Measurements from ENCODE around the gene CSN1S1.

CSN1S1 gene

GRCh38 chr4:69994782-69995181 lies 63.9 kb downstream of the CSN1S1 start:
- H3K27me3 ChIP-seq (ENCODE audit: insufficient read depth, low read length, poor library complexity): no peaks in the 10 kb centered on the region
- H3K9ac ChIP-seq (ENCODE audit: low read length): no peak overlapping the region
- no peaks in the 10 kb centered on the region for H3K79me1 ChIP-seq (ENCODE audit: low read length)
- no peak overlapping the region for H3K56ac ChIP-seq (ENCODE audit: low read length)
- no peak overlapping the region for H3K4ac ChIP-seq (ENCODE audit: low read depth, low read length)
- no peak overlapping the region for H2BK15ac ChIP-seq (replicated peaks; ENCODE audit: low read depth)
- WGBS (ENCODE audit: extremely low coverage, insufficient coverage, low lambda C conversion rate): no CpG with 5 or more reads among the region's 5 CpGs
- H3K4me1 ChIP-seq (ENCODE audit: control insufficient read depth, low read depth, low read length): no peaks in the 10 kb centered on the region
- no peaks in the 10 kb centered on the region for H3K36me3 ChIP-seq (ENCODE audit: control insufficient read depth, insufficient read depth, low read length)
- H3K18ac ChIP-seq (ENCODE audit: low read length): no peak overlapping the region
- H2BK5ac ChIP-seq (ENCODE audit: low read length): no peak overlapping the region
- H3K79me2 ChIP-seq (ENCODE audit: control insufficient read depth, insufficient read depth, low read length): no peaks in the 10 kb centered on the region
- H3K27ac ChIP-seq (ENCODE audit: low read depth, low read length): no peak overlapping the region
- no peak overlapping the region for H3K4me2 ChIP-seq (ENCODE audit: low read length)
- H4K5ac ChIP-seq (ENCODE audit: low read length): no peak overlapping the region
- no peak overlapping the region for H3K23ac ChIP-seq (ENCODE audit: low read length)
- no peak for DNase-seq
- H4K8ac ChIP-seq (ENCODE audit: low read depth, low read length): no peak overlapping the region
- H2AK5ac ChIP-seq (ENCODE audit: low read length): no peak overlapping the region
- no peak overlapping the region for H3K4me3 ChIP-seq (ENCODE audit: low read length)
- H2BK120ac ChIP-seq (ENCODE audit: low read depth, low read length): no peak overlapping the region

GRCh38 chr4:69995526-69996016 lies 64.7 kb downstream of the CSN1S1 start, which contains the start of gene STATH:
Gene STATH (plus strand): TSS chr4:69995966. CDS start chr4:69998438, 2,472 bp downstream.
- Histone ChIP-seq H3K18ac (ENCODE audit: low read length) (no peak within 1 kb of the TSS), H3K27ac (ENCODE audit: low read depth, low read length) (no peak within 1 kb of the TSS), H3K79me2 (ENCODE audit: control insufficient read depth, insufficient read depth, low read length) (no peaks in the 10 kb centered on the region), H2AK5ac (ENCODE audit: low read length) (no peak within 1 kb of the TSS), H3K23ac (ENCODE audit: low read length) (no peak within 1 kb of the TSS), H4K5ac (ENCODE audit: low read length) (no peak within 1 kb of the TSS), H3K4me2 (ENCODE audit: low read length) (no peak within 1 kb of the TSS), H3K9ac (ENCODE audit: low read length) (no peak within 1 kb of the TSS), H3K4me1 (ENCODE audit: control insufficient read depth, low read depth, low read length) (no peaks in the 10 kb centered on the region), H2BK120ac (ENCODE audit: low read depth, low read length) (no peak within 1 kb of the TSS), H2BK5ac (ENCODE audit: low read length) (no peak within 1 kb of the TSS), H4K8ac (ENCODE audit: low read depth, low read length) (no peak within 1 kb of the TSS), H3K4ac (ENCODE audit: low read depth, low read length) (no peak within 1 kb of the TSS), H3K4me3 (ENCODE audit: low read length) (no peak within 1 kb of the TSS), H2BK15ac (replicated peaks; ENCODE audit: low read depth) (no peak within 1 kb of the TSS), H3K36me3 (ENCODE audit: control insufficient read depth, insufficient read depth, low read length) (no peaks in the 10 kb centered on the region), H3K27me3 (ENCODE audit: insufficient read depth, low read length, poor library complexity) (no peaks in the 10 kb centered on the region), H3K79me1 (ENCODE audit: low read length) (no peaks in the 10 kb centered on the region), H3K56ac (ENCODE audit: low read length) (no peak within 1 kb of the TSS)
- no CpG with 5 or more reads among the region's 3 CpGs for WGBS (ENCODE audit: extremely low coverage, insufficient coverage, low lambda C conversion rate)
- no peak for DNase-seq

All from mesendoderm (in vitro differentiated cells).